ENCODE measurements around the gene PRRX2.

PRRX2 gene

DNA sequence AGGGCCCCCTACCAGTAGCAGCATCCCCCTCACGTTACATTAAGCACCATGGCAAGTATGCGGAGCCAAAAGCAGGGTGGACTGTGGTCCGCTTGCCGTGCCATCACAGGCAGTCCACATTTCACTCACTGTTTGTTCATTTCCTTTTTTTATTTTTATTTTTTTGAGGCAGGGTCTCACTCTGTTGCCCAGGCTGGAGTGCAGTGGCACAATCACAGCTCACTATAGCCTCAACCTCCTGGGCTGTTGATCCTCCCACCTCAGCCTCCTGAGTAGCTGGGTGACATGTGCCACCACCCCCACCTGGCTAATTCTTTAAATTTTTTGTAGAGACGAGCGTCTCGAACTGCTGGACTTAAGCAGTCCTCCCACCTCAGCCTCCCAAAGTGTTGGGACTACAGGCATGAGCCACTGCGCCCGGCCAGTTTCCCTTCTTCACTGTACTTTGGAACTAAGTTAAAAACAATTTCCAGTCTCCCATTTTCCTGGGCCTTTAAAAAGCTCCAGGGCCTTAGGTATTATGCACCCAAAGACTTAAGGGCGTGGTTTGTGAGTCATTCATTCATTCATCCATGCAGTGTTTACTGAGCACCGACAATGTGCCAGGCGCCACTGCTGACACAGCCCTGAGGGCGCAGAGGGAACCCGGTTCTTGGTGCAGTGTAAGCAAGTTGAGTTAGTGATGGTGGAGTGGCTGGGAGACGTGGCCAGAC, 19.9 kb downstream of the PRRX2 start:
- no peak overlapping the region for H3K4me3 ChIP-seq (ENCODE audit: low read length)
- no peak overlapping the region for H3K27ac ChIP-seq (ENCODE audit: low read length)
- no peak for TF ChIP-seq EZH2phosphoT487 (IDR thresholded peaks at IDR 0.05; ENCODE audit: low read depth)
- TF ChIP-seq, protein P1, sequence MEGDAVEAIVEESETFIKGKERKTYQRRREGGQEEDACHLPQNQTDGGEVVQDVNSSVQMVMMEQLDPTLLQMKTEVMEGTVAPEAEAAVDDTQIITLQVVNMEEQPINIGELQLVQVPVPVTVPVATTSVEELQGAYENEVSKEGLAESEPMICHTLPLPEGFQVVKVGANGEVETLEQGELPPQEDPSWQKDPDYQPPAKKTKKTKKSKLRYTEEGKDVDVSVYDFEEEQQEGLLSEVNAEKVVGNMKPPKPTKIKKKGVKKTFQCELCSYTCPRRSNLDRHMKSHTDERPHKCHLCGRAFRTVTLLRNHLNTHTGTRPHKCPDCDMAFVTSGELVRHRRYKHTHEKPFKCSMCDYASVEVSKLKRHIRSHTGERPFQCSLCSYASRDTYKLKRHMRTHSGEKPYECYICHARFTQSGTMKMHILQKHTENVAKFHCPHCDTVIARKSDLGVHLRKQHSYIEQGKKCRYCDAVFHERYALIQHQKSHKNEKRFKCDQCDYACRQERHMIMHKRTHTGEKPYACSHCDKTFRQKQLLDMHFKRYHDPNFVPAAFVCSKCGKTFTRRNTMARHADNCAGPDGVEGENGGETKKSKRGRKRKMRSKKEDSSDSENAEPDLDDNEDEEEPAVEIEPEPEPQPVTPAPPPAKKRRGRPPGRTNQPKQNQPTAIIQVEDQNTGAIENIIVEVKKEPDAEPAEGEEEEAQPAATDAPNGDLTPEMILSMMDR (IDR thresholded peaks at IDR 0.05; ENCODE audit: low read depth, low read length) = no peak
- H3K27me3 ChIP-seq (ENCODE audit: low read depth, low read length) = no peaks in the 10 kb centered on the region
- no peaks in the 10 kb centered on the region for H4K20me1 ChIP-seq (ENCODE audit: insufficient read depth, low read length)
- H3K4me2 ChIP-seq (ENCODE audit: low read length) = no peak overlapping the region
- no peak overlapping the region for H2AFZ ChIP-seq (ENCODE audit: low read depth, low read length)
- no peaks in the 10 kb centered on the region for H3K9me3 ChIP-seq (ENCODE audit: insufficient read depth, low read length)
- no peaks in the 10 kb centered on the region for H3K79me2 ChIP-seq (ENCODE audit: low read length)
- no peaks in the 10 kb centered on the region for H3K4me1 ChIP-seq (ENCODE audit: low read length)
- no peaks in the 10 kb centered on the region for H3K36me3 ChIP-seq (replicated peaks; ENCODE audit: low read depth, low read length)
- H3K9ac ChIP-seq (ENCODE audit: low read length) = no peak overlapping the region

DNA sequence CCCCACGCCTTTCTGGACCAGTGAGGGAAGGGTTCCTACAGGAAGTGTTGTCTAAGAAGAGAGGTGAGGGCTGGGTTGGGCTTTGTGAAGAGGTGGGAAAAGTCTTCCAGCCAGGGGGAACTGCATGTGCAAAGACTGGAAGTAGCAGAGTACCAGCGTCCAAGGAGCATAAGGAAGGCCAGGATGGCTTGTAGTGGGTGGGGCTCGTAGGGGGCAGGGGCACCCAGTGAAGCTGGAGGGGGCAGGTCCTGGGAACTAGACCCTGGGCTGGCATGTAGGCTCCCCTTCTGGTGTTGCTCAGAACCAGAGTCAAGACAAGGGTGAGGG, 20.4 kb downstream of the PRRX2 start:
- H3K9ac ChIP-seq (ENCODE audit: low read length) = no peak overlapping the region
- H3K27ac ChIP-seq (ENCODE audit: low read length) = no peak overlapping the region
- no peaks in the 10 kb centered on the region for H3K9me3 ChIP-seq (ENCODE audit: insufficient read depth, low read length)
- H3K79me2 ChIP-seq (ENCODE audit: low read length) = no peaks in the 10 kb centered on the region
- no peaks in the 10 kb centered on the region for H3K36me3 ChIP-seq (replicated peaks; ENCODE audit: low read depth, low read length)
- no peaks in the 10 kb centered on the region for H4K20me1 ChIP-seq (ENCODE audit: insufficient read depth, low read length)
- H3K27me3 ChIP-seq (ENCODE audit: low read depth, low read length) = no peaks in the 10 kb centered on the region
- no peak overlapping the region for H3K4me3 ChIP-seq (ENCODE audit: low read length)
- H2AFZ ChIP-seq (ENCODE audit: low read depth, low read length) = no peak overlapping the region
- TF ChIP-seq, protein P1 (IDR thresholded peaks at IDR 0.05; ENCODE audit: low read depth, low read length) = no peak
- TF ChIP-seq EZH2phosphoT487 (IDR thresholded peaks at IDR 0.05; ENCODE audit: low read depth) = no peak
- H3K4me1 ChIP-seq (ENCODE audit: low read length) = no peaks in the 10 kb centered on the region
- no peak overlapping the region for H3K4me2 ChIP-seq (ENCODE audit: low read length)

DNA sequence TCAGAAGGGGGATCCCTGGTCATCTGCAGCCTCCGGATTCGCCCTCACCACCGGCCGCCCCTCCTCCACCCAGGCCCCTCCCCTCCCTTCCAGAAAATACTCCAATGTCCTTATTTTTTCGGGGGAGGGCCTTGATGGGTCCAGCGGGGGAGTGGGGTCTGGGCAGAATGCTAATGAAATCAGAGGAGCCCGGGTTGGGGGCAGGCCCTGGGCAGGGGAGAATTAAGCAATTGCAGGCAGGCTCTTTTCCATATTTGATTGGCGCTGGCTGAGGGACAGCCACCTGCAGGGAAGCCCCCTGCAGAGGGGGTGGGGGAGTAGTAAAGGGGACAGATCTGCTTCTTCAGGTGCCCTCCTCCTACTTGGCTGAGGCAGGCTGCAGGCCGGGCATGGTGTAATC, 21.3 kb downstream of the PRRX2 start:
- no peaks in the 10 kb centered on the region for H3K9me3 ChIP-seq (ENCODE audit: insufficient read depth, low read length)
- H3K9ac ChIP-seq (ENCODE audit: low read length) = no peak overlapping the region
- H3K27ac ChIP-seq (ENCODE audit: low read length) = no peak overlapping the region
- TF ChIP-seq, protein P1 (IDR thresholded peaks at IDR 0.05; ENCODE audit: low read depth, low read length) = no peak
- TF ChIP-seq EZH2phosphoT487 (IDR thresholded peaks at IDR 0.05; ENCODE audit: low read depth) = no peak
- no peaks in the 10 kb centered on the region for H3K27me3 ChIP-seq (ENCODE audit: low read depth, low read length)
- no peaks in the 10 kb centered on the region for H3K79me2 ChIP-seq (ENCODE audit: low read length)
- no peaks in the 10 kb centered on the region for H3K36me3 ChIP-seq (replicated peaks; ENCODE audit: low read depth, low read length)
- H3K4me1 ChIP-seq (ENCODE audit: low read length) = no peaks in the 10 kb centered on the region
- no peak overlapping the region for H3K4me3 ChIP-seq (ENCODE audit: low read length)
- no peaks in the 10 kb centered on the region for H4K20me1 ChIP-seq (ENCODE audit: insufficient read depth, low read length)
- H2AFZ ChIP-seq (ENCODE audit: low read depth, low read length) = no peak overlapping the region
- H3K4me2 ChIP-seq (ENCODE audit: low read length) = no peak overlapping the region

DNA sequence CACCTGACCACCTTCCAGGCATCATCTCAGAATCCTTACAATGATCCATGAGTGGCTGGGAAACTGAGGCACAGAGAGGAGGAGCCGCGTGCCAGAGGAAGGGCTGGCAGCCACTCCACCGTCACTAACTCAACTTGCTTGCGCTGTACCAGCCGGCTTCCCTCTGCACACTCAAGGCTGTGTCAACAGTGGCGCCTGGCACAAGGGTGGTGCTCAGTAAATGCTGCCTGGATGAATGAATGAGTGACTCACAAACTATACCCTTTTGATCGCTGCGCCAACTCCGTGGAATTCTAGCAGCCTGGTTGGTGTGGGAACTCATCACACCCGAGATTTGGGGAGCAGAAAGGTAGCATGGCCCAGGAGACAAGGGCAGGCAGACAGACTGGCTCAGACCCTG, 21.9 kb downstream of the PRRX2 start:
- Histone ChIP-seq H3K9me3 (ENCODE audit: insufficient read depth, low read length) (no peaks in the 10 kb centered on the region), H3K27ac (ENCODE audit: low read length) (no peak overlapping the region), H3K27me3 (ENCODE audit: low read depth, low read length) (no peaks in the 10 kb centered on the region), H3K36me3 (replicated peaks; ENCODE audit: low read depth, low read length) (no peaks in the 10 kb centered on the region), H3K9ac (ENCODE audit: low read length) (no peak overlapping the region), H3K79me2 (ENCODE audit: low read length) (no peaks in the 10 kb centered on the region), H3K4me2 (ENCODE audit: low read length) (no peak overlapping the region), H4K20me1 (ENCODE audit: insufficient read depth, low read length) (no peaks in the 10 kb centered on the region), H2AFZ (ENCODE audit: low read depth, low read length) (no peak overlapping the region), H3K4me1 (ENCODE audit: low read length) (no peaks in the 10 kb centered on the region), H3K4me3 (ENCODE audit: low read length) (no peak overlapping the region)
- TF ChIP-seq EZH2phosphoT487 (IDR thresholded peaks at IDR 0.05; ENCODE audit: low read depth) = no peak
- TF ChIP-seq, protein P1 (IDR thresholded peaks at IDR 0.05; ENCODE audit: low read depth, low read length) = no peak
